ENCODE results near the gene SLC22A7.

DNA sequence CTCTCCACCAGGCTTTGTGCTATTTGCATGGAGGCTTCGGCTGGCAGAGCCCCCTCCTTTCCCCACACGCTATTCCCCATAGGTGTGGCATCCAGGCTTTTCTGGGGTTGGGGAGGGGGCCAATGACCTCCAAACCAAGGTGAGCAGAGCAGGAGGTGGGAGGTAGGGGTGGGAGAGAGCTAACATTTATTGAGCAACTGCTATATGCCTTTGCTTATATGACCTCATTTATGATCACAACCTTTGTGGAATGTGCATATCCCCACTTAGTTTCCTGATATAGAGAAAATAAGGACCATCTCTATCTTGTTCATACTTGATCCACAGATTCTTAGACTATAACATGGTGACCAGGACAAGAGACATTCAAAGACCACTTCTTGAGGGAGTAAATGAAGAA, 17.8 kb upstream of the SLC22A7 start:
- TF ChIP-seq, protein P1, sequence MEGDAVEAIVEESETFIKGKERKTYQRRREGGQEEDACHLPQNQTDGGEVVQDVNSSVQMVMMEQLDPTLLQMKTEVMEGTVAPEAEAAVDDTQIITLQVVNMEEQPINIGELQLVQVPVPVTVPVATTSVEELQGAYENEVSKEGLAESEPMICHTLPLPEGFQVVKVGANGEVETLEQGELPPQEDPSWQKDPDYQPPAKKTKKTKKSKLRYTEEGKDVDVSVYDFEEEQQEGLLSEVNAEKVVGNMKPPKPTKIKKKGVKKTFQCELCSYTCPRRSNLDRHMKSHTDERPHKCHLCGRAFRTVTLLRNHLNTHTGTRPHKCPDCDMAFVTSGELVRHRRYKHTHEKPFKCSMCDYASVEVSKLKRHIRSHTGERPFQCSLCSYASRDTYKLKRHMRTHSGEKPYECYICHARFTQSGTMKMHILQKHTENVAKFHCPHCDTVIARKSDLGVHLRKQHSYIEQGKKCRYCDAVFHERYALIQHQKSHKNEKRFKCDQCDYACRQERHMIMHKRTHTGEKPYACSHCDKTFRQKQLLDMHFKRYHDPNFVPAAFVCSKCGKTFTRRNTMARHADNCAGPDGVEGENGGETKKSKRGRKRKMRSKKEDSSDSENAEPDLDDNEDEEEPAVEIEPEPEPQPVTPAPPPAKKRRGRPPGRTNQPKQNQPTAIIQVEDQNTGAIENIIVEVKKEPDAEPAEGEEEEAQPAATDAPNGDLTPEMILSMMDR (IDR thresholded peaks at IDR 0.05): no peak
- no peak for TF ChIP-seq EZH2 (IDR thresholded peaks at IDR 0.05)
- TF ChIP-seq EZH2phosphoT487 (IDR thresholded peaks at IDR 0.05): no peak

Measured in neural progenitor cell (in vitro differentiated cells).